Activated naive CD8-positive, alpha-beta T cell treated with anti-CD3 and anti-CD28 coated beads, Interleukin-2, amount 50 U/mL, for 16 hours (primary cell): ENCODE results near the gene RFC2.

Experiments
- DNase-seq: peaks from one replicate; pipeline ENCODE4 v3.0.0-alpha.2; 2020; ENCODE audit warnings: low read depth, low spot score

The RFC2 gene

DNA sequence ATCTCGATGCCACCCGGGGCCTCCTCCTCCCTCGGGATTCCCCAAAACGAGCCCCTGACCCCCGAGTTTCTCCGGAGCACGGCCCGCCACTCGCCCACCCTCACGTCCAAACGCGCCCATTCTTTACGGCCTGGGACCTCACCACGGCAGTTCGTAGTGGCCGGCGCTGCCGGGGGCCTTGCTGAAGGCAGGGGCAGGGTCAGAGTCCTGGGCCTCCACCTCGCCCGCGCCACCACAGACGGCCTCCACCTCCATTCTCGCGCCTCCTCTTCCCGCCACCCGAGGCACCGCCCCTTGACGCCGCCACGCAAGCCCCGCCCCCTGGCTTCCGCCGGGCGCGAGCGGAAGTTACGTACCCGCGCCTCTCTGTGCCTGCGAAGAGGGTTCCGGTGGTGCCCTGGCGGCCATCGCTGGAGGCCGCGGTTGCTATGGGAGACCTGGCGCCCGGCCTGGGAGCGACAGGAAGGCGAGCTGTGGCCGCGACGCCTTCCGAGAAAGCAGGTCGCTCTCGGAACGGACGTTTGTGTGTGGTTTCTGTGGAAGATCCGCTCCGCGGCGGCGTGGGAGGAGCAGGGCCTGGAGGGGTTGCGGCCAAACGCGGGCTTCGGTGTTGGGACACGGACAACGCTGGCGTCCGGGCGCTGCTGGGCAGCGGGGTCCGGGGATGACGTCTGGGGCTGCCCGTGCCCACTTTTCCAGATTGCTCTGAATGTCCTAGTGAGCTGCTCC, at the start of gene RFC2:
Gene RFC2 (minus strand): TSS at position 271 of the 729 bp plus-strand sequence. CDS start 16 bp downstream, at position 255.
- peak; percentile 93 for DNase-seq

- DNase-seq: no peak
Observed at GRCh38 chr7:74302745-74303221, 48.6 kb upstream of the RFC2 start.

DNA sequence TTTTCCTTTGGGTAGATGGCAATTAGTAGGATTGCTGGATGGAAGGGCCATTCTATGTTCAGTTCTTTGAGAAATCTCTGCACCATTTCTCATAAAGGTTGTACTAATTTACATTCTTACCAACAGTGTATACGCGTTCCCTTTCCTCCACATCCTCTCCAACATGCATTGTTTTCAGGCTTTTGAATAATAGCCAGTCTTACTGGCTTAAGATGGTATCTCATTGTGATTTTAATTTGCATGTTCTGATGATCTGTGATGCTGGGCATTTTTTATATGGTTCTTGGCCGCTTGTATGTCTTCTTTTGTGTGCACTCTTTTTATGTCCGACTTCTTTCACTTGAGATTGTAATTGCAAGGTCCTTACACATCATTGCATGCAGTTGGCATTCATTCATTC, 46.7 kb upstream of the RFC2 start:
- DNase-seq: no peak

DNA sequence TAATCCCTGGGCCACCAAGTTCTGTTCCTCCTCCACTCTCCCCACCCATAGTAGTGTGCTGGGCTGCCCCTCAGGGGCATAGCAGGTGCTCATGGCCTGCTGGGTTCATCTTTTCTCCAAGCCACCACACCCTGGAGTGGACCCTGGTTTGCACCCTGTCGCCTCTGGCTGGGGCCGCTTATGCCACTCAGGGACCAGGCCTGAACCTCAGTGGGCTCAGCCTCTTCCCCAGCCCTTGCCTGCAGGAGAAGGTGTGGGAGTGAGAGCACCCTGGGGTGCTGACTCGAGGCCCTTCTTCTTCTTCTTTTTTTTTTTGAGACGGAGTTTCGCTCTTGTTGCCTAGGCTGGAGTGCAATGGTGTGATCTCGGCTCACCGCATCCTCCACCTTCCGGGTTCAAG, 45.2 kb upstream of the RFC2 start:
- DNase-seq: no peak

DNA sequence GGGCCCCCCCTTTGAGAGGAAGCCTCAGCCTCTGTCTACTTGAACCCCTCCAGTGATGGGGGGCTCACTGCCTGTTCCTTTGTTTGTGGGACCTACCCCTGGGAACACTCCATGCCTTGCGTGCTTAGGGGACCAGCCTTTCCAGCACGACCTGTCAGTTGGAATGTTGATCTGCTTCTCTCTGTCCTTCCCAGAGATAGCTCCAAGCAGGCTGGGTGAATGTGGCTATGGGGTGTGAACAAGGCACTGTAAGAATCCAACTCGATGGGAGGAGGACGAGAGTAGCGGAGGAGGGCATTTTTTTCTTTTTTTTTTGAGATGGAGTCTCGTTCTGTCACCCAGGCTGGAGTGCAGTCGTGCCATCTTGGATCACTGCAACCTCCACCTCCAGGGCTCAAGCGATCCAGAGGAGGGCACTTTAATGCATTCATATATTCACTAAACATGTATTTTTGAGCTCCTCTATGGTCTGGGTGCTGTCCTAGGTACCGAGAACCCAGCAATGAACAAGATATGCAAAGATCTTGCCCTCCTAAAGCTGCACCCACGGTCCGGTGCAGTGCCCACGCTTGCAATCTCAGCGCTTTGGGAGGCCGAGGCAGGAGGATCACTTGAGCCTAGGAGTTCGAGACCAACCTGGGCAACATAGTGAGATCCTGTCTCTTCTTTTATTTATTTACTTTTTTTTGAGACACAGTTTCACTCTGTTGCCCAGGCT, 43.5 kb upstream of the RFC2 start:
- no peak for DNase-seq

DNA sequence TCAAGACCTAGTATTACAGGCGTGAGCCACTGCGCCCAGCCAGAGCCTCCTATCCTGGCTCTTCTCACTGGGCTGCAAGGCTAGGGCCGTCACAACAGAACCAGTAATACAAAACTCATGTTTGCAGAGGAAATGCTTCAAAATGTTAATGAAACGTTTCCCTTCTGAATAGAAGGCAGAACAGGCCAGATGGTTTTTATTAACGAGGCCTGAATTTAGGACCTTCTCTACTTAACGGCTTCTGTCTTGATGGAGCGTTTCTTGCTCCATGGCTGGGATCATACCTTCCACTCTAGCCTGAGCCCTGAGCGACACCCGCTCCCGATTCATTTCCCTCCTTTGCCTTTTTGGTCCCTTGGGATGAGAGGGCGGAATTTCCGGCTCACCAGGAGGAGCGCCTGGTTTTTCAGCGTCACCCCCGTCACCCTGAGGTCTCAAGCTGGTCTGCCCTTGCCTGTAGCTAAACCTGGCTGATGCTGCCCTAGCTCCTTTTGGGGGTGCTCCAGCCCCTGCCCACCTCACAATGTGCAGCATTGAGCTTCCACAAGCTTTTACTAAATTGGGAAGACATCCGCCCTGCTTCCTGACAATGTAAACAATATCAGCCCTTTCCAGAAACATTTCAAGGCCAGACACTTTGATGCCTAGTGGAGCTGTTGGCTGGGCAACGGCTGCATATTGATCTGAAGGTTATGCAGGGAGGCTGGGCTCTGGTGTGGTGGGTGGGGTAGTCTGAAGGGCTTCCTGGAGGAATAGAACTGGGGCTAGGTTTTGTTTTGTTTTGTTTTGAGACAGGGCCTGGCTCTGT, 40.2 kb upstream of the RFC2 start:
- DNase-seq: no peak

- no peak for DNase-seq
Observed at GRCh38 chr7:74293577-74293908, 39.3 kb upstream of the RFC2 start.

DNA sequence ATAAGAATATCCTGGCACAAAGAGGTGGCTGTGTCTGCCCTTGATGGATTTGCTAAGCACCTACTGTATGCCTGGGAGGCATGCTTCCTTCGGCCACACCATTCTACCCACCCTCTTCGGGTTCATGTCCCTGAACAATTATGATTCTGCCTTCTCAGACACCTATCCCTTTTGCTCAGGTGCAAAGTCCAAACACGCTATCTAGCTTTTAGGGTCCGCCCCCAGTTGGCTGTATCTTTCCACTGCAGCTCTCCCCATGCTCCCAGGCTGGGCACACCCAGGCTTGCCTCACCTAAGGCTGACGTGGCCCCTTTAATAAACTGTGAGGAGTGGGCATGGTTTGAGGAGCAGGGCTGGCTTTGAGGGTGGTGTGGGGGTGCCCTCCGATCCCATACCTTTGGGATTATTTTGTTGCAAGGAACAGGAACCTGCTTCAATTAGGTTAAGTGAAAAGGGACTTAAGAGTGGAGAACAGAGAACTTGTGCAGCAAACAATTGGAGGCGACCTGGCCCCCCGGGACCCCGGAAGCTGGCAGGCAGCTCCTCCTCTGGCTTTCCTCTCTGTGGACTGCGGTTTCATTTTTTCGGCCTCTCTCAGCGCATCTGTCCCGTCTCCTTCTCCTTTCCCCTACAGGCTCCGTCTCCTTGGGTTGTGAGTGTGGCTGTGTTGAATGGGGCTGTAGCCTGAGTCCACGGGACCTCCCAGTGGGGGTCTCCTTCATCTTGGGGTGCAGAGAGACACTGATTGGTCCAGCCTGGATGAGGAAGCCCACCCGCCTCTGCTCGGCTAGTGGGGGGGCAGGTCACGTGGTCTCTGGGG, 38.8 kb upstream of the RFC2 start:
- DNase-seq: no peak

DNA sequence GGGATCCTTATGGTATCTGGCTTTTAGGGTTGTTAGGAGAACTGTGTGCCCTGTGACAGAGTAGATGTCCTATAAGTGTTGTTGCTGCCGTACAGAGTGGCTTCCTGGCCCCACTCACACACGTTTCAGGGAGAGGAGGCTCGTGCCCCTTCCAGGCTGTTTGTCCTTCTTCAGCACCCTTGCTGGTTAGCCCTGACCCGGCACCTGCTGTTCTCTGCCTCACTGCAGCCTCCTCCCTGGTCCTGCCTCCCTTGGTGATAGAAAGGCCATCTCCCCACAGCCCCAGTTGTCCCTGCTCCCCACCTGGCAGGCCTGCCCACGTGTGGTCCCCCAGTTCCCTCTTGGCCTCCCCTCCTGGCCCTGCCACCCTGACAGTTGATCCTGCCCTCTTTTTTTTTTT, 37.3 kb upstream of the RFC2 start:
- no peak for DNase-seq

GRCh38 chr7:74290981-74291441, 36.8 kb upstream of the RFC2 start:
- no peak for DNase-seq

- no peak for DNase-seq
Observed at GRCh38 chr7:74290553-74290950, 36.4 kb upstream of the RFC2 start.

GRCh38 chr7:74289659-74290552, 35.7 kb upstream of the RFC2 start:
- DNase-seq: no peak

DNA sequence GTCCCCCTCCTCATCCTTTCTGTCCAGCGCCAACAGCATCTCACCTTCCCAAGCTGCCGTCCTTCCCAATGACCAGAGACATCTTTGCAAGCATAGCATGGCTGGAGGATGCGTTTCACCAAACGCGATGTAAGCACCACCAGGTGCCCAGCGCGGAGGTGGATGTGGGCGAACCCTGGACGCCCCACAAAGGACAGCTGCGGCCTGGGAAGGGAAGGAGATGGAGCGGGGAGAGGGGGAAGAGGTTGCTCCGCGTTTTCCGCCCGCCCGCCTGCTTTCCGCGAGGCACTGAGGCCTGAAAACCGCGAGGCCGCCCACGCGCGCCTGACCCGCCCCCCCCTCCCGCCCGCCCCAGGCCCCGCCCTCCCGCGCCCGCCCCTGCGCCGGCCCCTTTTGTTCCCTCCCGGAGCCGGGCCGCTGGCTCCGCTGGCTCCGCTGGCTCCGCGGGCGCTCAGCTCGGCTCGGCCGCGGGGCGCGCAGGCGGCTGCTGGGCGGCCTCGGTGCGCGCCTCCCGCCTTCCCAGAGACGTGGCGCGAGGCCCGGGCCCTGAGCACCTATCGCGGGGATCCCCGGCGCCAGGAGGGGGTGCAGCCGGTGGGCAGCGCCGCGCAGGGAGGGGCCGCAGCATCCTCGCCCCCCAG, 34.9 kb upstream of the RFC2 start, which contains the start of gene CLIP2:
Gene CLIP2 (plus strand): TSS at position 390 of the 641 bp plus-strand sequence. CDS start 28,140 bp downstream, outside the sequence.
- peak; percentile 62 for DNase-seq

GRCh38 chr7:74288034-74288881, 34.1 kb upstream of the RFC2 start:
- DNase-seq: no peak

- no peak for DNase-seq
Observed at GRCh38 chr7:74287303-74288033, 33.3 kb upstream of the RFC2 start.

DNA sequence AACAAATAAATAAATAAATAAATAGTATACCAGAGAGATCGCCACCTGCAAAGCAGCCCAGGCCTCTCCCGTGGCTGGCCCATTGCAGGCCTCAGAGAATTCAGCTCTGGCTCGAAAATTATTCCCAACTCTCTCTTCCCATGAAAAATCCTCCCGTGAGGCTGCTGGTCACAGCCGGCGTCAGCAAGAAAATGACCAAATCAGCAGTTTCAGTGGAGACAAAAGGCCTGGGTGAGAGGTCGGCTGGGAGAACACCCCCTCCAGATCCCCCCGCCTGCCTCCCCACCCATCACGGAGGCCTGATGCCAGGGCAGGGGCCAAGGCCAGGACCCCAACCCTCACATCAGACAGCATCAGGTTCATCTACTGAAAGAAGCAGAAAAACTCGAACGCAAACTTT, 31.9 kb upstream of the RFC2 start:
- no peak for DNase-seq

DNA sequence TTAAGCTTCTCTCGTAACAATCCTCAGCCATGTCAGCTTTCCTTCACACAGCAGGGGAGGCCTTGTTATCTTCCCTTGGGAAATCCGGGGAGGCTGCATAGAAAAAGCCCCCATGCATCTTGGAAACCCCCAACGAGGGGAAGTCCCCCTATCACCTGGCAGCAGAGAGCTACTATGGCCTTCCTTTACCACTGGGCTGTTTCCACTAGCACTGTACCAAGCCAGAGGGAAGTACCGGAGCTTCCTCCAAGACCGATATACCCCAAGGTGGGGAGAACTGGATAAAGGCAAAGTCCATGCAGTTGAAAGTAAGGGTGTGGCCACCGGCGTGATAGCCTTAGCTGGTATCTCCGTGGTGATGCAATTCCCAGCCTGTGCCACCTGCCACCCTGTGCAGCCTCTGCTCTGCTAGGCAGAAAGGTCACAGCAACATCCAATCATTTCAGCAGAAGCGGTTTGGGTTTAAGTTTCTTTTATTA, 30.6 kb upstream of the RFC2 start:
- DNase-seq: no peak

GRCh38 chr7:74283858-74284447, 29.8 kb upstream of the RFC2 start:
- no peak for DNase-seq
